GM19328 (cell line): ENCODE measurements around the gene LIPG.

Source experiments
- ATAC-seq: cut with Tn5 transposase; IDR thresholded peaks from one replicate; pipeline ENCODE4 v1.9.1; 2021; ENCODE audit warnings: mild to moderate bottlenecking, moderate library complexity; ENCODE audit not compliant: unreplicated experiment

The LIPG gene

DNA sequence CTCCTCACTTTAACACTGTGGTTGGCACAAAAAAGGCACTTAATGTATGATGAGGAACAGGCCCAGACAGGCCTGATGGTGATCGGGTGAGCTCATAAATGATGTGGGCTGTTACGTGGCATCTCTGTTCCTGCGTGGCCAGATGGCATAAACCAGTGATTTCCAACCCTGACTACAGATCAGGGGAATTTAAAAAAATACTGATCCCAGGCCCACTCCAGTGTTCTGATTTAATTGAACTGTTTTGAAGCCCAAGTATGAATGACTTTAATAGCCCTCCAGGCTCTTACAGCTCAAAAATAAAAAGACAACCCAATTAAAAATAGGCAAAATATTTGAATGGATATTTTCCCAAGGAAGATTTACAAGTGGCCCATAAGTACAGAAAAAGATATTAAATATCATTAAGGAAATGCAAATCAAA is 48.2 kb downstream of the LIPG start:
- no peak for ATAC-seq

DNA sequence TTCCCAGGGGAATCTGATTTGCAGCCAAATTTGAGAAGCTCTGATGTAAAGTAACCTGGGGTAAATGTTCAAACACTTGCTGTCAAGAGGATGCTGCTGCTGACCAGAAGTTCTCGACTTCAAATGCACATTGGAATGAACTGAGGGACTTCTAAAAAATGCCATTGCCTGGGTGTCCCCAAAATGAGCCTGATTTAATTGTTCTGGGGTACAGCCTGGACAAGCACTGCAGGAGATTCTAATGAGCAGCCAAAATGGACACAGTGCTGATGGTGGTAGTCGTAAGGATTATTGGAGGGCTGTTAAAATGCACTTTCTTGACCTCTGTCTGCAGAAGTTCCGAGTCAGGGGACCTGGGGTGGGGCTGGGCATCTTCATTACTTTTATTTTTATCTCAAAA is 49.5 kb downstream of the LIPG start:
- no peak for ATAC-seq

DNA sequence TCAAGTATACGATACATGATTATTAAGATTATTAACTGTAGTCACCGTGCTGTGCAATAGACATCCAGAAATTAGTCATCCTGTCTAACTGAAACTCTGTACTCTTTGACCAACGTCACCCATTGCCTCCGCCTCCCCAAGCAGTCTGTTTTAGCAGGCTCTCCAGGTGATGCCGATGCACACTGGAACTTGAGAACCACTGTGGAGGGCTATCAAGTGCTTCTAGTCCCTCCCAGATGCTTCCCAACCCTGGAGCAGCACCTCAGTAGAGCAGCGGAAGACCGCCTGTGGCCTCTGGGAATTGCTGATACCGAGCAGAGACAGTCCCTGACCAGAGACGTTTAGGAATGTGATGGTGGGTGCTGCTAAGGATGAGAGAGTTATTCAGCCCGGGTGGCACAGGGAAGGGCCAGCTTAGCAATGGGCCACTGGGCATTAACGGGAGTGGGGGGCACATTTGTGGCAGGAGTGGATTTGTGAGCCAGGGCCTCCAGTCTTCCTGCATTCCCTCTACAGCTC is 50.7 kb downstream of the LIPG start:
- peak; percentile 78 for ATAC-seq

DNA sequence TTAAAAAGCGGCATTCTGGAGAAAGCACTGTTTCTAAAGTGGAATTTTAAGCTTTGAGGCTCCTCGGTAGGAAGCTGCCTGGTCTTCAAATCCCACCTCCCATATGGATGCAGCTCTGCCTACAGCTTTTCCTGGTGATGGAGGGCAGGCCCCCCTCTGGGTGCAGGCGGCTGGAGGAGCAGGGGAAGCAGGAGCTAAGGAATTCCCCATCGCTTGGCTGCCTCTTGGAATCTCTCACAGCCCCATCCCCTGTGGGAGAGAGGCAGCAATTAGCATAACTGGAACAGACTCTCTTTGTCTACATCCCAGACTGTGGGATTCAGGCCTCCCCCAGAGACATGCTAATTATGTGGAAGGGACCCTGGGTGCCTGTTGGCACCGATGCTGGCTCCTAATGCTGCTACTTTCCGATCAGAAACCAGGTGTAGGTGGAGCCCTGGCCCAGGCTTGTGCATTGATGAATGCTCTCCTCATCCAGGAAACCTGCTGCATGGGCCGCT is 51.3 kb downstream of the LIPG start:
- no peak for ATAC-seq

DNA sequence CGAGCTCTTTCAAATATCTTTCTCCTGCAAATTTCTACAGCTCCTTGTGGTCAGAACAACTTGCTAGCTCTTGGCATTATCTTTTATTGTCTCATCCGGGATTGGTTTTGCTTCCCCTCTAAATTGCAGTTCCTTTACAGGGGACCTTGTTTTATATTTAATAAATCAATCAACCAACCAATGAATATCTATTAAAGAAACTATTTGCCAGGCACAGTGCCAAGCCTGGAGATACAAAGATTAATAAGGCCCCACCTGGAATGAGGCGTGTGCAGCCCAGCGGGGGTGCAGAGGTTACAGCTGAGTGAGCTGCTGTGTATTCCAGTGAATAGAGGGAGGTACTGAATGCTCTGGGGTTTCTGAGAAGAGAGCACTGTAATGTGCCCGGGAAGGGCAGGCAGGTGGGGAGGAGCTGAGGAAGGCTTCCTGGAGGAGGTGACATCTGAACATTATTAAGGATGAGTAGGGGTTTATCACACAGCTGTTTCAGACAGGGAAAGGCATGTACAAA is 51.8 kb downstream of the LIPG start:
- ATAC-seq: no peak

DNA sequence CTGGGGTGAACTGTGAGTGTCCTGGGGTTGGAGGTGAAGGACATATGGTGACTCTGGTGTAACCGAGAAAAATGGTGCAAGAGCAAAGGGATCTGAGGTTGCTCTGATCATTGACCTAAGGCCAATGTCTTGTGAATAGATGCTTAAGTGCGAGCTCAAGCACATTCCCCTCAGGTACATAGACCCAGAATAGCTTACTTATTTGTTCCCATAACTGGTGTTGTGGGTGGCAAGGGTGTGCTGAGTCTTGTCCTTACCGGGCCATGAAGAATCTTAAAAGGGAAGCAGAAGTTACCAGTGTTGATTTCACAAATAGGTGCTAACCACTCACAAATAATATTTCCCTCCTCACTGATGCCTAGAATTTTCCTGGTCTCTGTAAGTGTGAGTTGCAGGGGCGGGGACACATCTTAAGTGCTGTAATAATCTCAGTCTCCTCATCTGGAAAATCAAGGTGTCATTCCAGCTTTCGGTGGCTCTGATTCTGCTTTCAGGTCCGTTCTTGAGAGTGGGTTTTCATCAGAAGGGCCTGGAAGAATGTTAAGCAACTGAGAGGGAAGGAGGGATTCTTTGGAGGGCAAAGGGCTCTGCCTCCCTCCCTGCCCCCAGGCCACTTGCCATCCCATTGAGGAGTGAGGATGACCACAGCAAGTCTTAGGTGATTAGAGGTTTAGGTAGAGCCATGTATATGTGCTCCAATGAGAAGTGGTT is 54.9 kb downstream of the LIPG start:
- no peak for ATAC-seq

DNA sequence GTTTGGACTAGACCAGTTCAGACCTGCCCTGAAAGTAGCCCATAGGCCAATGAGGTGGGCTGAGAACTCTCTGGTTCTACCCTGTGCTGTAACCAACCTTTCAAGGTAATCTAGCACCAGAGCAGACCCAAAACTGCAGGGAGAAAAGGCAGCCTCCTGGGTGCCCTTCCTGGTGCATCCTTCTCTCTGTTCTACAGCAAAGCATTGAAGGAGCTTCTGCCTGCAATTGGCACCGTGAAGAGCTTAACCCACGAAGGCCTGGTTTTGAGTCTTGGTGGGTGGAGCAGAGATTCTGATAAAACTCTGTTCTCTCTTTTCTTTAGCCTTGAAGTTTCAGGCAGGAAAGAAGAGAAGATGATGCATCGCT is 55.5 kb downstream of the LIPG start:
- ATAC-seq: no peak

DNA sequence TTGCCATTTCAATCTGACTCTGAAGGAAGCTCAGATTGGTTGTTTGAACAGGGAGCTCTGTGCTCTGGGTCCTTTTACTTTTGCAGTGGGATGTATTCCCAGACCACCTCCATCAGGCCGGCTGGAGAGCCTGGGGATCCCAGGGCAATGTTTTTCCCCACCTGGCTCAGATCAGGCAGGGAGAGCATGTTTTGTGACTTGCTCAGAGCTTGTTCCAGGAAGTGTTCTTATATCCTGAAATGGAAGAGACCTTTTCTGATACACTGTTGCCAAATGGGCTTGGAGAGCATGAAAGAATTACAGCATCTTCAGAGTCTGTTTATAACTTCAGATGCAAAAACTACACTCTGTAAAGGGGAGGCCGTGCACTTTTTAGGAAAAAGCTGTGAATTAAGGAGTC is 56.0 kb downstream of the LIPG start:
- ATAC-seq: no peak

DNA sequence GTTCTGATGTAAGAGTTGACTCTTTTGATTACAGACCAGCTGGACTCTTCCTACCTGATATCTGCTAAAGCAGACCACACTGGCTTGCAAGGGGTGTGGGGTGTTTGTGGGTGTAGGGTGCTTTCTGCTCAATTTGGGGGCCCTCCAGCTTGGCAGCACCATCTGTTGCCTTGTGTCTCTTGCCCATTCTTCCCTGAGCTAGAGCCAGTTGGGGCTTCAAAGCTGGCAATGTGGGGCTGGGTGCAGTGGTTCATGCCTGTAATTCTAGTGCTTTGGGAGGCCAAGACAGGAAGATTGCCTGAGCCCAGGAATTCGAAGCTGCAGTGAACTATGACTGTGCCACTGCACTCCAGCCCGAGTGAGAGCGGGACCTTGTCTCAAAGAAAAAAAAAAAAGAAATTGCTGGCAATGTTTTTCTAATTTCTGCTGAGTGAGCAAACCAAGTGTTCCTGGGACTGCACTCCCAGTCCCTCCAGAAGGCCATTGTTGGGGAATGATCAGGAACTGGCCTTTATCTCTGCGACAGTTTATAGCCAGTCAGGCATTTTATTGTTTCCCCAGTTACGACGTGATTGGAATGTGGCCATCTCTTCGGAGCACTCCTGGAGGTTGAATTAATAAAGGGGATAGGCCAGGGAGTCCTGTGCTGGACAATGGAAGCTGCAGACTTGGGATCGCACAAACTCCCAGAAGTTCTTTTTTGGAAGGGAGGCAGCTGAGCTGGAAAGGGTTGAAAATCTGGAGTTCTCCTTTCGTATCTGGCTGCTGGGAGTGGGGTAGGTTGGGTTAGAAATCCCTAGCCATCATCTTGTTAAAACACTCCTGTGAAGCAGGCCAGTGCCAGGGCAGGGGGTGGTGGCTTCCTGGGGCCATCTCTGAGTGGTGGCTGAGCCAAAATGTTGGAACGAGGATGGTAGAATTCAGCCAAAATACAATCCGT is 57.2 kb downstream of the LIPG start:
- no peak for ATAC-seq

DNA sequence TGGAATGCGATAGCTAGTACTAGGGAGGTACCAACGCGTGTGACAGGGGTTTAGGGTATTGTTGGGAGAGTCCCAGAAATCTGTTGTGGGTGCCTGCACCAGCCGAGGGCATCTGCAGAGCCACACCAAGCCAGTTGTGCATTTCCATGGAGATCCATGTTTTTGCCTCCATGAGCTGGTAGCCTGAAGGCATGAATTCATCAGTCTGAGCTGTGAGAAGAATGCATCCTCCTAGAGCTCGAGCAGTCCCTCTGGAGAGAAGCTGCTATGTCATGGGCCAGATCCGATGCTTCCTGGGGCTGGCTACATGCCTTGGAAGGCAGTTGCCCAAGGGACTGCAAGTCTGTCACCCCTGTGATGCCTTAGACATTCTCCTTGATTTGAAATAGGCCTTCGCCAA is 57.9 kb downstream of the LIPG start:
- ATAC-seq: no peak

DNA sequence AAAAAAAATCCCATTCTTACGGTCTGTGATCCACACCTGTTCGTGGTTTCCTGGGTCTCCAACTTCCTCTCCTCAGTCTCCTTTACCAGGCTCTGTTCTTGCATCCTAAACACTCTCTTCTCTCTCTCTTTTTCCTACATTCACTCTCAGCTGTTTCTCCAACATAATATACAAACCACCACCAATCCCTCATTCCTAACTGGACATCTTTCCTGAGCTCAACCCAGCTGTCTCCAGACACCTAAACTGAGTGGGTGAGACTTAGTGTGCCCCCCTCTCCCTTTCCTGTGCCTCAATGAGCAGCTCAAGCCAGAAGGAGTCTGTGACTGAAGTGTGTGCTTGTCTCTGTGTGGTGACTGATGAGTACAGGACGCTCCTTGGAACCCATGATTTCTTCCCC is 59.4 kb downstream of the LIPG start:
- no peak for ATAC-seq

DNA sequence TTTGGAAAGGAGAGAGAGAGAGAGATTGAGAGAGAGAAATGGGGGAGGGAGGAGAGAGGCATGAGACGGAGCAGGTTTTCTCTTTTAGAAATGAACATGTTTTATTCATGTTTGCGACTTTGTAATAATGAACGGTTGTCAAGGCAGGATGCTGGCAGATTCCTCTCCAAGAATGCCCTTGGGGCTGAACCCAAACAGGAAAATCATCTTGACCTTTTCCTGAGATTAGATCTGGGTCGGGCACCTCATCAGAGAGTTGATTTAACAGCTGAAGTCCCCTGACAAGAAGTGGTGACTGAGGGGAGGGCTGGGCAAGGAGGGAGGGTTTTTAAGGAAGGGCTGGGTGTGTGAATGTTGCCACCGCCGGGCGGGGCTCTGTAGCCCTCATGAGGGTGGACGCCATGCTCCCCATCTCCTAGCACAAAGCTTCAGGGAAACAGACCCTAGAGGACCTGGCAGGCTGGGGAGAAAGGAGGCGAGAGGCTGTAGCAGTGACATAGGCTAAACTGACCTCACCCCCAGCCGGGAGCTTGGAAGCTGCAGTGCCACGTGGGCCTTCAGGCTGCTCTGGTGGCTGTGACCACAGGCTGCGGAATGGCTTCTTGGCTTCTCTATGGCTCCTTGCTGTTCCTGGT is 60.0 kb downstream of the LIPG start:
- ATAC-seq: no peak

DNA sequence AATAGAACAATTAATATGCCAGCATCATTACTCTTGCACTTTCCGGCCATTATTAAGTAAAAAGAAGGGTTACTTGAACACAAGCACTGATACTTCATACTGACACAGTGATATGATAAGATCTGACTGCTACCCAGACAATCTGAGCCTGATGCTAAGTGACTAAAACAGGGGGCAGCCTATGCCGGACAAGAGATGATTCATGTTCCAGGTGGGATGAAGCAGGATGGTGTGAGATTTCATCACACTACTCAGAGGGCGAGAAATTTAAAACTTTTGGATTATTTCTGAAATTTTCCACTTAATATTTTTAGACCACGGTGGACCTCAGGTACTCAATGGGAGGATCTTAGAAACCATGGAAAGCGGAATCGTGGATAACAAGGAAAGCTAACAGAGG is 61.7 kb downstream of the LIPG start:
- ATAC-seq: no peak

DNA sequence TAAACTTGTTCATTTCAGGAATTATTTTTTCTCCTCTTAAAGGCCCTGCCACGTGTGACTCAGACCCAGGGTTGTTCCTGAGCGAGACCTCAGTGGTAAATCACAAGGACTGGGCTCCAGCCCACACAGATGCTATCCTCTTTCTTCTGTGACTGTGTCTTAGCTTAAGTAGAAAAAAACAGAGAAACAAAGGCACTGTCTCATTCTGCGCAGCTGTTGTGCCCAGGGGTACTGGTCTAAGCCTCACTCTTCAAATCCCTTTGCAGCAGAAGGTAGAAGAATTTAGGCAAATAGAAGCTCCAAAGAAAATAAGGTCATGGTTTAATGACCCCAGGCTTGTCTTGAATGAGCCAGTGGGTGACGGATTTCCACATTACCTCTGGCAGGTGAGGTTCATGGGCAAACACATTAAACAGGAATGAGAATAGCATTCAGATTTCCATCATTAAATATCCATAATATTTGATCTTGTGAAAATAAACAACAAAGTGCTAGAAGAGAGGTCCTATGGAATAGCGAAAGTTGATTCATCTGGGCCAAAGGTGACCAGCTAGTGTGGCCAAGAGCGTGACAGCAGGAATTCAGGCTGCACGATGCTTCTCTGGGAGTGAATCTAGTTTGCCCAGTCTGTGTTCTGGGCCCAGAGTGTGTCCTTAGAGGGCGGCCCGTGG is 63.3 kb downstream of the LIPG start:
- ATAC-seq: no peak

DNA sequence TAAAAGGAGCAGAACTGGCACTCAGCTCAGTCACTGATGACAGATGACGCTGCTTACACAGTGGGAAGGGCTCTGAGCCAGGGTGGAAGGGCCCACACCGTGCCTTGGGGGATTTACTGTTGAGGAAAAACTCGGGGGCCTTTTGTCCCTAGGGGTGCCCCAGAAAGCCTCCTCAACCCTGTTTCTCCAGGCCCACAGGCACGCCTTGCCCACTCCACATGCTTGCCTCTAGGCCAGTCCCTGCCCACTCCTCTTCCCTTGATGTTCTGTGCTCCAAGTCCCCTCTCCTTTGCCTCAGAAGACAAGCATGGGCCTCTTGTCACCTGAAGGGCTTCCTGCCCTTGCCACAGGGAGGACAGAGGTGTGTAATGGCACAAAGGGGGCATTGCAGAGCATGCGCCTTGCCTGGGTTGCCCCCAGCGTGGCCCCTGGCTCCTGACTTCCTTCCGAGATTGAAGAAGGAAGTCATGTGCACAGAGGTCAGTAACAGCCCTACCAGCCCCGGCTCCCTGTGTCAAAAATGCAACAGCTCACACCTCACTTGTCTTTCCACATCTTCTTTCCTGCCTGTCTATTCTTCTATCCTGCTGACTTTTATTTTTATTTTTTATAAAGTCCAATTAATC is 65.1 kb downstream of the LIPG start:
- ATAC-seq: no peak

DNA sequence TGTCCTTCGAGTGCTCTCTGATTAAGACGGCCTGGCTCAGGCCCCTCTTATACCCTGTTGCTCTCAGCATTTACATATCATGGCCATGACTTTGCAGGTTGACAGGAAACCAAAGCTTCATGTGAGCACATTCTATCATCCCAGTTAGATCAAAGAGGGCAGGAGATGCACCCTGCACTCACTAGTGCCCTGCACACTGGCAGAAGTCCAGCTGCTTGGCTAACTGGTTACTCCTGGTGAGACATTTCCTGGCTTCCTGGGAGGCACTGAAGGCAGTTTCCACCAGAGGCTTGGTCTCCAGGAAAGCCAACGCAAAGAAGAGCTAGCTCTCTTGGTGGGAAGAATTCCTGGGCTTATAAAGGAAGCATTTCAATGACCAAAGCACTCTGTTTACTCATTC is 66.3 kb downstream of the LIPG start:
- no peak for ATAC-seq

DNA sequence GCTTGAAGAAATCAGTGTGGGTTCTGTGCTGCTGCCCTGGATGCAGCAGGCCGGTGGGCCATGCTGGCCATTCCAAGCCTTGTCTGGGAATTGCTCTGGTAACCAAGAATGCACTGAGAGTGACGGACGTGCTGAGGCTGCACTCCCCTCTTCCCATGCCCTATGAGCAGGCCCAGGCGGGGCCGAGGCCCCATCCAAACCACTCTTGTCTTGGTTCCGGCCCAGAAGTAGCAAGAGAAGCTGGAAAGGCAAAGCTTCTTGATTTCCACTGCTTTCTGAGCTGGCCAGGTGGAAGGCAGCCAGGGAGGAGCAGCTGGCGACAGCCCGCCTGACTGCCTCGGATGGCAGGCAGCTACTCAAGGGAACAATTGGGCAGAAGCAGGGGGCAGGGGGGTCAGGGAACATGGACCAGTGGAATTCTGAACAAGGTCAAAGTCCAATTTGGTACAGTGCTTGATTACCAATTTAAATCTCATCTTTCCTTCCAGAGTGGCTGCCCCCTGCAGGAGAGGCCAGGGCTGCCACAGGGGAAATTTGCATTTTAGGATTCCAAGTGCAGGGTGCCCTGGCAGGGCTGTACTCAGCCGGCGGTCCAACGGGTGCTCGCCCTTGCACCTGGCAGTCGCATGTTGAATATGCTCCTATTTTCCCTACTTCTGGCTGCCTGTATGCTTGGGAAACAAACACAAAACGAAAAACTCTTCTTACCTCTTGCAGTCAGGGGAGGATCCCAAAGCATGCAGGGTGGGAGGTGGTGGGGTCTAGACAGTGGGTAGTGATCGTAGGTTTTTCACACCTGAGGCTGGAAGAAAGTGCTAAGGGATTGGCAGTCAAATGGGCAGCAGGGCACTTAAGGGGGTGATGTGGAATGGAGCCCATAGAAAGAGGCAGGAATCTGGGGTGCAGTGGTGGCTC is 67.3 kb downstream of the LIPG start:
- no peak for ATAC-seq

DNA sequence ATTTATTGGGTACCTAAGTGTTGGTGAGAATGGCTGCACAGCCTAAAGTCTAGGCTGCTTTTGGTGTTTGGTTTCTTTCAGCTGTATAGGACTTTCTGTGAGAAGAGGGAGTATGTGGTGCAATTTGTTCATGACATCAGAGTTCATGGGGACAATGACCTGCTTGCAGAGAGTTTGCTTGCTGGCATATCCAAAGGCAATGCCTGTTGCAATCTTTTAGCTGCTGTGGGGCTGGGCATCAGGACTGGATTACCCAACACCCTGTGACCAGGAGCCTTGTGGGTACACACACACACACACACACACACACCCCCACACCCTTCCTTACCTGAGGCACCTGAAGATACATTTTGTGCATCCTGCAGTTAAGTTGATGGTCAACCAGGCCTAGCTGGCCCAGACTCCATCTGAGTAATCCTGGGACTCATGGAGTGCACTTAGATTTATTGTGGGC is 68.4 kb downstream of the LIPG start:
- no peak for ATAC-seq
